H9 (cell line): ENCODE data around the gene HHAT. TPM values are rescaled to one million over a fixed set of nuclear protein-coding genes. Genes with fewer than 3 reads are reported as not detected.

ENCODE experiments used
- DNase-seq: peaks from one replicate; pipeline ENCODE4 v3.0.0-alpha.2; 2017
- H2AFZ ChIP-seq: one replicate; pipeline ENCODE4 v1.6.1; 2013; ENCODE audit warnings: mild to moderate bottlenecking, low read length, control low read depth, moderate library complexity
- H2AK5ac ChIP-seq: 2 replicates; pipeline ENCODE4 v1.6.1; 2013; ENCODE audit warnings: low read length, control low read depth, mixed read lengths; ENCODE audit not compliant: insufficient read length
- H2BK120ac ChIP-seq: one replicate; pipeline ENCODE4 v1.6.1; 2013; ENCODE audit warnings: low read depth, mild to moderate bottlenecking, low read length, control low read depth, inconsistent platforms; ENCODE audit not compliant: poor library complexity, severe bottlenecking
- H2BK12ac ChIP-seq: 2 replicates; pipeline ENCODE4 v1.6.1; 2013; ENCODE audit warnings: low read length, control low read depth, mixed read lengths, low read depth; ENCODE audit not compliant: insufficient read length
- H2BK15ac ChIP-seq: 2 replicates; pipeline ENCODE4 v1.6.1; 2013; ENCODE audit warnings: low read depth, low read length, control low read depth
- H2BK20ac ChIP-seq: one replicate; pipeline ENCODE4 v1.6.1; 2013; ENCODE audit warnings: low read depth, mild to moderate bottlenecking, low read length, control low read depth, inconsistent platforms; ENCODE audit not compliant: poor library complexity, severe bottlenecking
- H2BK5ac ChIP-seq: 2 replicates; pipeline ENCODE4 v1.6.1; 2013; ENCODE audit warnings: low read length, control low read depth, mixed read lengths; ENCODE audit not compliant: insufficient read length
- H3K14ac ChIP-seq: 2 replicates; pipeline ENCODE4 v1.6.1; 2013; ENCODE audit warnings: low read length, control low read depth; ENCODE audit not compliant: insufficient read depth
- H3K18ac ChIP-seq: 2 replicates; pipeline ENCODE4 v1.6.1; 2013; ENCODE audit warnings: low read depth, mild to moderate bottlenecking, mixed read lengths, low read length, control low read depth; ENCODE audit not compliant: insufficient read length
- H3K23ac ChIP-seq: 2 replicates; pipeline ENCODE4 v1.6.1; 2013; ENCODE audit warnings: low read length, control low read depth, mixed read lengths, low read depth; ENCODE audit not compliant: insufficient read length
- H3K23me2 ChIP-seq: 2 replicates; pipeline ENCODE4 v1.6.1; 2013; ENCODE audit warnings: low read depth, mild to moderate bottlenecking, mixed read lengths, low read length, control low read depth; ENCODE audit not compliant: insufficient read length, poor library complexity, severe bottlenecking
- H3K27ac ChIP-seq: 2 replicates; pipeline ENCODE4 v1.5.1; 2013; ENCODE audit warnings: low read length, control low read depth, mixed read lengths, low read depth; ENCODE audit not compliant: insufficient read length
- H3K27me3 ChIP-seq: 2 replicates; pipeline ENCODE4 v1.6.1; 2013; ENCODE audit warnings: low read length, control low read depth, inconsistent platforms; ENCODE audit not compliant: insufficient read depth
- H3K4ac ChIP-seq: 2 replicates; pipeline ENCODE4 v1.6.1; 2013; ENCODE audit warnings: low read depth, mild to moderate bottlenecking, control low read depth, inconsistent platforms, low read length, moderate library complexity
- H3K4me1 ChIP-seq: 2 replicates; pipeline ENCODE4 v1.6.1; 2013; ENCODE audit warnings: low read length, control low read depth, inconsistent platforms; ENCODE audit not compliant: insufficient read depth
- H3K4me2 ChIP-seq: 2 replicates; pipeline ENCODE4 v1.6.1; 2013; ENCODE audit warnings: low read length, control low read depth, mixed read lengths; ENCODE audit not compliant: insufficient read length, insufficient read depth
- H3K56ac ChIP-seq: 2 replicates; pipeline ENCODE4 v1.6.1; 2013; ENCODE audit warnings: low read depth, mild to moderate bottlenecking, mixed read lengths, low read length, control low read depth; ENCODE audit not compliant: insufficient read length
- H3K79me1 ChIP-seq: 2 replicates; pipeline ENCODE4 v1.6.1; 2013; ENCODE audit warnings: low read depth, mild to moderate bottlenecking, moderate library complexity, low read length, control low read depth, inconsistent platforms; ENCODE audit not compliant: insufficient read depth, poor library complexity, severe bottlenecking
- H3K79me2 ChIP-seq: 2 replicates; pipeline ENCODE4 v1.6.1; 2013; ENCODE audit warnings: low read length, control low read depth, inconsistent platforms; ENCODE audit not compliant: insufficient read depth
- H3K9ac ChIP-seq: 2 replicates; pipeline ENCODE4 v1.6.1; 2013; ENCODE audit warnings: low read length, control low read depth, mixed read lengths; ENCODE audit not compliant: insufficient read length; ENCODE audit errors: extremely low read depth
- H3K9me3 ChIP-seq: one replicate; pipeline ENCODE4 v1.6.1; 2013; ENCODE audit warnings: low read depth, low read length, inconsistent platforms; ENCODE audit not compliant: control insufficient read depth
- H3T11ph ChIP-seq: one replicate; pipeline ENCODE4 v1.6.1; 2013; ENCODE audit warnings: mild to moderate bottlenecking, low read length, control low read depth, inconsistent platforms
- H4K20me1 ChIP-seq: one replicate; pipeline ENCODE4 v1.6.1; 2013; ENCODE audit not compliant: control insufficient read depth, insufficient read length, insufficient read depth
- H4K5ac ChIP-seq: 2 replicates; pipeline ENCODE4 v1.6.1; 2013; ENCODE audit warnings: low read depth, mild to moderate bottlenecking, mixed read lengths, low read length, control low read depth; ENCODE audit not compliant: insufficient read length
- H4K8ac ChIP-seq: replicated peaks from 2 replicates; pipeline ENCODE4 v1.6.1; 2013; ENCODE audit warnings: low read length, control low read depth, mixed read lengths, low read depth; ENCODE audit not compliant: insufficient read length
- H4K91ac ChIP-seq: 2 replicates; pipeline ENCODE4 v1.6.1; 2013; ENCODE audit warnings: low read depth, mild to moderate bottlenecking, moderate library complexity, mixed read lengths, low read length, control low read depth; ENCODE audit not compliant: insufficient read length
- H3K27ac Mint-ChIP-seq, 3 experiments: 2 replicates in 2 of 3; 3 replicates in 1 of 3; pipeline ENCODE4 v1.8.0; 2020 to 2021; ENCODE audit warnings: mixed read lengths in 3 of 3, mild to moderate bottlenecking in 1 of 3, moderate library complexity in 1 of 3
- H3K27me3 Mint-ChIP-seq: 2 replicates; pipeline ENCODE4 v1.8.0; 2021; ENCODE audit warnings: low read depth, mild to moderate bottlenecking, moderate library complexity, mixed read lengths
- H3K36me3 Mint-ChIP-seq, 3 experiments: 2 replicates in 2 of 3; 3 replicates in 1 of 3; pipeline ENCODE4 v1.8.0; 2020 to 2021; ENCODE audit warnings: low read depth in 3 of 3, mixed read lengths in 3 of 3; ENCODE audit not compliant: insufficient read depth in 1 of 3
- H3K4me1 Mint-ChIP-seq, 2 experiments: 2 replicates each; pipeline ENCODE4 v1.8.0; 2020; ENCODE audit warnings: mixed read lengths in 2 of 2
- H3K4me3 Mint-ChIP-seq, 2 experiments: 2 replicates in 1 of 2; 3 replicates in 1 of 2; pipeline ENCODE4 v1.8.0; 2020 to 2021; ENCODE audit warnings: mild to moderate bottlenecking in 2 of 2, mixed read lengths in 2 of 2, moderate library complexity in 1 of 2
- H3K9me3 Mint-ChIP-seq, 2 experiments: 2 replicates in 1 of 2; 3 replicates in 1 of 2; pipeline ENCODE4 v1.8.0; 2020; ENCODE audit warnings: mild to moderate bottlenecking in 2 of 2, mixed read lengths in 2 of 2, moderate library complexity in 1 of 2
- WGBS: extraction: QIAGEN DNeasy Blood & Tissue Kit; methylation state at CpG from one replicate; pipeline ENCODE4 v1.1.7; 2013; ENCODE audit warnings: missing lambda C conversion rate, low lambda C conversion rate, mixed read lengths; ENCODE audit not compliant: insufficient read length; ENCODE audit errors: extremely low coverage; 5-methylcytosine and 5-hydroxymethylcytosine counted together
- total RNA-seq: library from RNA; stranded (reverse); gene quantifications from 2 replicates; pipeline ENCODE4 v1.2.1, GENCODE V29; 2021
- TF ChIP-seq, protein P1 (sequence below): fragments of 200-600 bp; sonication (generic); conservative IDR thresholded peaks from 3 replicates; pipeline ENCODE4 v1.8.0; 2021; ENCODE audit warnings: antibody characterized with exemption, mild to moderate bottlenecking

Gene HHAT
- total RNA-seq, 1 experiment from 2014 or later, result 0.48 TPM

GRCh38 chr1:210540288-210540687 lies 211.6 kb downstream of the HHAT start:
- Mint-ChIP-seq H3K9me3 (no peaks in the 10 kb centered on the region), H3K36me3 (no peaks in the 10 kb centered on the region), H3K27me3 (no peaks in the 10 kb centered on the region), H3K27ac (no peak overlapping the region), H3K4me3 (no peak overlapping the region), H3K4me1 (peaks cover 28 to 30% of the 10 kb centered on the region in 2 experiments)
- Histone ChIP-seq H2BK20ac (no peak overlapping the region), H3K79me2 (no peaks in the 10 kb centered on the region), H4K20me1 (no peaks in the 10 kb centered on the region), H3K56ac (no peak overlapping the region), H4K91ac (no peak overlapping the region), H2BK12ac (no peak overlapping the region), H3K4me1 (peaks cover 10% of the 10 kb centered on the region; the same call in 1 of the 2 replicates), H2BK15ac (no peak overlapping the region), H3K9ac (no peak overlapping the region), H2AK5ac (no peak overlapping the region), H4K8ac (no peak overlapping the region), H3K4ac (no peak overlapping the region), H3K14ac (no peak overlapping the region), H2BK5ac (no peak overlapping the region), H3K9me3 (no peaks in the 10 kb centered on the region), H2AFZ (no peak overlapping the region), H3K23ac (no peak overlapping the region), H3K4me2 (no peak overlapping the region), H3K27me3 (no peaks in the 10 kb centered on the region), H3K18ac (no peak overlapping the region), H3K27ac (no peak overlapping the region), H2BK120ac (no peak overlapping the region), H3K79me1 (no peaks in the 10 kb centered on the region), H3K23me2 (no peaks in the 10 kb centered on the region), H4K5ac (no peak overlapping the region), H3T11ph (no peak overlapping the region)
- no peak for DNase-seq
- no CpG with 5 or more reads among the region's 3 CpGs for WGBS
- TF ChIP-seq, protein P1, sequence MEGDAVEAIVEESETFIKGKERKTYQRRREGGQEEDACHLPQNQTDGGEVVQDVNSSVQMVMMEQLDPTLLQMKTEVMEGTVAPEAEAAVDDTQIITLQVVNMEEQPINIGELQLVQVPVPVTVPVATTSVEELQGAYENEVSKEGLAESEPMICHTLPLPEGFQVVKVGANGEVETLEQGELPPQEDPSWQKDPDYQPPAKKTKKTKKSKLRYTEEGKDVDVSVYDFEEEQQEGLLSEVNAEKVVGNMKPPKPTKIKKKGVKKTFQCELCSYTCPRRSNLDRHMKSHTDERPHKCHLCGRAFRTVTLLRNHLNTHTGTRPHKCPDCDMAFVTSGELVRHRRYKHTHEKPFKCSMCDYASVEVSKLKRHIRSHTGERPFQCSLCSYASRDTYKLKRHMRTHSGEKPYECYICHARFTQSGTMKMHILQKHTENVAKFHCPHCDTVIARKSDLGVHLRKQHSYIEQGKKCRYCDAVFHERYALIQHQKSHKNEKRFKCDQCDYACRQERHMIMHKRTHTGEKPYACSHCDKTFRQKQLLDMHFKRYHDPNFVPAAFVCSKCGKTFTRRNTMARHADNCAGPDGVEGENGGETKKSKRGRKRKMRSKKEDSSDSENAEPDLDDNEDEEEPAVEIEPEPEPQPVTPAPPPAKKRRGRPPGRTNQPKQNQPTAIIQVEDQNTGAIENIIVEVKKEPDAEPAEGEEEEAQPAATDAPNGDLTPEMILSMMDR, result no peak
